Liver (tissue), 9 donors: ENCODE results near the gene UBE3C. TPM values are rescaled to one million over a fixed set of nuclear protein-coding genes. Genes with fewer than 3 reads are reported as not detected.

Experiments used
- DNase-seq: peaks from one replicate; pipeline ENCODE4 v3.0.0-alpha.2; 2017; ENCODE audit warnings: low spot score
- H3K27ac ChIP-seq, 2 donors: one replicate each; pipeline ENCODE4 v1.7.0; 2013; ENCODE audit warnings: inconsistent platforms in 2 of 2, low read length in 2 of 2, control low read depth in 1 of 2, low read depth in 1 of 2, mild to moderate bottlenecking in 1 of 2
- H3K27me3 ChIP-seq, 4 donors: one replicate each; pipeline versions ENCODE4 v1.6.1 to v1.7.0; 2013; ENCODE audit warnings: low read length in 3 of 4, inconsistent platforms in 1 of 4, mild to moderate bottlenecking in 1 of 4, moderate library complexity in 1 of 4; ENCODE audit not compliant: control insufficient read depth in 4 of 4, insufficient read depth in 4 of 4
- H3K36me3 ChIP-seq, 4 donors: one replicate each; pipeline versions ENCODE4 v1.6.1 to v1.7.0; 2013; ENCODE audit warnings: low read length in 3 of 4, mild to moderate bottlenecking in 3 of 4, low read depth in 1 of 4, moderate library complexity in 1 of 4; ENCODE audit not compliant: control insufficient read depth in 4 of 4, insufficient read depth in 3 of 4
- H3K4me1 ChIP-seq, 4 donors: one replicate each; pipeline versions ENCODE4 v1.6.1 to v1.7.0; 2013; ENCODE audit warnings: low read length in 3 of 4, mild to moderate bottlenecking in 3 of 4, moderate library complexity in 1 of 4; ENCODE audit not compliant: control insufficient read depth in 4 of 4, insufficient read depth in 4 of 4
- H3K4me3 ChIP-seq, 3 donors: one replicate each; pipeline versions ENCODE4 v1.6.1 to v1.7.0; 2013; ENCODE audit warnings: low read length in 3 of 3, control low read depth in 1 of 3, low read depth in 1 of 3, mild to moderate bottlenecking in 1 of 3
- H3K9ac ChIP-seq, 2 donors: one replicate each; pipeline ENCODE4 v1.7.0; 2013; ENCODE audit warnings: low read length in 2 of 2, mild to moderate bottlenecking in 2 of 2, moderate library complexity in 2 of 2, control low read depth in 1 of 2, low read depth in 1 of 2
- H3K9me3 ChIP-seq, 4 donors: one replicate each; pipeline versions ENCODE4 v1.6.1 to v1.7.0; 2013; ENCODE audit warnings: low read length in 3 of 4; ENCODE audit not compliant: control insufficient read depth in 4 of 4
- ATF3 ChIP-seq: IDR thresholded peaks from 2 replicates; pipeline ENCODE4 v1.6.1; 2016; ENCODE audit warnings: antibody characterized with exemption
- FOXA1 ChIP-seq: IDR thresholded peaks from 2 replicates; pipeline ENCODE4 v1.6.1; 2016; ENCODE audit warnings: antibody characterized with exemption
- FOXA2 ChIP-seq: IDR thresholded peaks from 2 replicates; pipeline ENCODE4 v1.6.1; 2016; ENCODE audit warnings: antibody characterized with exemption
- GABPA ChIP-seq, 2 donors: IDR thresholded peaks in 1 of 2; conservative IDR thresholded peaks in 1 of 2; 2 replicates each; pipeline ENCODE4 v1.6.1; 2016; ENCODE audit warnings: antibody characterized with exemption in 2 of 2, mild to moderate bottlenecking in 1 of 2, moderate library complexity in 1 of 2
- HNF4A ChIP-seq, 2 donors: conservative IDR thresholded peaks; 2 replicates each; pipeline ENCODE4 v1.6.1; 2016; ENCODE audit warnings: antibody characterized with exemption in 2 of 2, mild to moderate bottlenecking in 2 of 2
- HNF4G ChIP-seq: IDR thresholded peaks from 2 replicates; pipeline ENCODE4 v1.6.1; 2016; ENCODE audit warnings: antibody characterized with exemption
- JUND ChIP-seq, 2 donors: IDR thresholded peaks; 2 replicates each; pipeline ENCODE4 v1.6.1; 2016; ENCODE audit warnings: antibody characterized with exemption in 2 of 2
- NR2F2 ChIP-seq: IDR thresholded peaks from 2 replicates; pipeline ENCODE4 v1.6.1; 2016; ENCODE audit warnings: antibody characterized with exemption
- RAD21 ChIP-seq, 2 donors: IDR thresholded peaks; 2 replicates each; pipeline ENCODE4 v1.6.1; 2016; ENCODE audit warnings: antibody characterized with exemption in 2 of 2, mild to moderate bottlenecking in 2 of 2
- REST ChIP-seq: IDR thresholded peaks from 2 replicates; pipeline ENCODE4 v1.6.1; 2016; ENCODE audit warnings: antibody characterized with exemption, mild to moderate bottlenecking
- RXRA ChIP-seq, 2 donors: IDR thresholded peaks; 2 replicates each; pipeline ENCODE4 v1.6.1; 2017 to 2018; ENCODE audit warnings: antibody characterized with exemption in 2 of 2, mild to moderate bottlenecking in 1 of 2
- SP1 ChIP-seq: IDR thresholded peaks from 2 replicates; pipeline ENCODE4 v1.6.1; 2018; ENCODE audit warnings: antibody characterized with exemption, mild to moderate bottlenecking
- TAF1 ChIP-seq: conservative IDR thresholded peaks from 2 replicates; pipeline ENCODE4 v1.6.1; 2016; ENCODE audit warnings: antibody characterized with exemption, mild to moderate bottlenecking
- YY1 ChIP-seq: IDR thresholded peaks from 2 replicates; pipeline ENCODE4 v1.6.1; 2016; ENCODE audit warnings: antibody characterized with exemption, mild to moderate bottlenecking
- ZBTB33 ChIP-seq: IDR thresholded peaks from 2 replicates; pipeline ENCODE4 v1.6.1; 2016; ENCODE audit warnings: antibody characterized with exemption
- WGBS: extraction: QIAGEN DNeasy Blood & Tissue Kit; methylation state at CpG from one replicate; pipeline ENCODE4 v1.1.7; 2013; 5-methylcytosine and 5-hydroxymethylcytosine counted together
- polyA plus RNA-seq, 2 donors: library from polyadenylated mRNA; stranded (reverse) in 1 of 2; unstranded in 1 of 2; fragments of 200-250 nt in 1 of 2; fragments of >200 nt in 1 of 2; fragmentation: Nextera tagmentation in 1 of 2; extraction: Ambion mirVana in 1 of 2; gene quantifications; one replicate each; pipeline versions ENCODE4 v1.2.1 to v1.2.3, GENCODE V29; 2013 to 2015
- total RNA-seq, 2 donors: library from RNA; depleted of rRNA; stranded (reverse); fragments of >200 nt; gene quantifications; one replicate each; pipeline ENCODE4 v1.2.3, GENCODE V29; 2014
- TF ChIP-seq, protein P1 (sequence below): IDR thresholded peaks from 2 replicates; pipeline ENCODE4 v1.6.1; 2016; ENCODE audit warnings: antibody characterized with exemption
- TF ChIP-seq, protein P2 (sequence below): fragments of 150-350 bp; IDR thresholded peaks from 2 replicates; pipeline ENCODE4 v1.5.1; 2017; ENCODE audit warnings: improper control_type of control experiment, low read depth, low read length; ENCODE audit not compliant: missing input control
- donor health status: healthy.
- donor health status: healthy.
- donor health status: healthy.
- donor health status: healthy.
- donor health status: healthy.

UBE3C gene
- total and polyA plus RNA-seq, 4 donors, result 10.3 to 61.8 (median 33.9) TPM

- H3K4me3 ChIP-seq, result no peak overlapping the region
- peaks cover 0 to 38% (median 20%) of the 10 kb centered on the region in 4 donors for H3K36me3 ChIP-seq
- peaks cover 2 to 11% (median 7%) of the 10 kb centered on the region in 4 donors for H3K4me1 ChIP-seq
- H3K9ac ChIP-seq, result no peak overlapping the region
- no peaks in the 10 kb centered on the region for H3K27me3 ChIP-seq
- H3K9me3 ChIP-seq, result no peaks in the 10 kb centered on the region
- TF ChIP-seq, protein P1, sequence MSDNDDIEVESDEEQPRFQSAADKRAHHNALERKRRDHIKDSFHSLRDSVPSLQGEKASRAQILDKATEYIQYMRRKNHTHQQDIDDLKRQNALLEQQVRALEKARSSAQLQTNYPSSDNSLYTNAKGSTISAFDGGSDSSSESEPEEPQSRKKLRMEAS, result no peak
- TF ChIP-seq FOXA1, result no peak
- TF ChIP-seq GABPA (IDR thresholded peaks at IDR 0.05 in 1 of 2, conservative IDR thresholded peaks at IDR 0.05 in 1 of 2), result no peak
- TF ChIP-seq SP1, result no peak
- no peak for TF ChIP-seq ATF3
- TF ChIP-seq HNF4G, result no peak
- TF ChIP-seq FOXA2, result no peak
- TF ChIP-seq YY1, result no peak
- no peak for TF ChIP-seq ZBTB33
- no peak for TF ChIP-seq HNF4A (conservative IDR thresholded peaks at IDR 0.05)
- TF ChIP-seq, protein P2, sequence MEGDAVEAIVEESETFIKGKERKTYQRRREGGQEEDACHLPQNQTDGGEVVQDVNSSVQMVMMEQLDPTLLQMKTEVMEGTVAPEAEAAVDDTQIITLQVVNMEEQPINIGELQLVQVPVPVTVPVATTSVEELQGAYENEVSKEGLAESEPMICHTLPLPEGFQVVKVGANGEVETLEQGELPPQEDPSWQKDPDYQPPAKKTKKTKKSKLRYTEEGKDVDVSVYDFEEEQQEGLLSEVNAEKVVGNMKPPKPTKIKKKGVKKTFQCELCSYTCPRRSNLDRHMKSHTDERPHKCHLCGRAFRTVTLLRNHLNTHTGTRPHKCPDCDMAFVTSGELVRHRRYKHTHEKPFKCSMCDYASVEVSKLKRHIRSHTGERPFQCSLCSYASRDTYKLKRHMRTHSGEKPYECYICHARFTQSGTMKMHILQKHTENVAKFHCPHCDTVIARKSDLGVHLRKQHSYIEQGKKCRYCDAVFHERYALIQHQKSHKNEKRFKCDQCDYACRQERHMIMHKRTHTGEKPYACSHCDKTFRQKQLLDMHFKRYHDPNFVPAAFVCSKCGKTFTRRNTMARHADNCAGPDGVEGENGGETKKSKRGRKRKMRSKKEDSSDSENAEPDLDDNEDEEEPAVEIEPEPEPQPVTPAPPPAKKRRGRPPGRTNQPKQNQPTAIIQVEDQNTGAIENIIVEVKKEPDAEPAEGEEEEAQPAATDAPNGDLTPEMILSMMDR, result no peak
- TF ChIP-seq REST, result no peak
- TF ChIP-seq RXRA (IDR thresholded peaks at IDR 0.05), result no peak
- no peak for TF ChIP-seq TAF1
- TF ChIP-seq NR2F2, result no peak
- no peak for TF ChIP-seq JUND (IDR thresholded peaks at IDR 0.05)
- 98% methylated on average over 3 of the region's 3 CpGs for WGBS
- H3K27ac ChIP-seq, result no peak overlapping the region
- DNase-seq, result no peak
These were observed 54.1 kb downstream of the UBE3C start for GRCh38 chr7:157192861-157193260.

DNA sequence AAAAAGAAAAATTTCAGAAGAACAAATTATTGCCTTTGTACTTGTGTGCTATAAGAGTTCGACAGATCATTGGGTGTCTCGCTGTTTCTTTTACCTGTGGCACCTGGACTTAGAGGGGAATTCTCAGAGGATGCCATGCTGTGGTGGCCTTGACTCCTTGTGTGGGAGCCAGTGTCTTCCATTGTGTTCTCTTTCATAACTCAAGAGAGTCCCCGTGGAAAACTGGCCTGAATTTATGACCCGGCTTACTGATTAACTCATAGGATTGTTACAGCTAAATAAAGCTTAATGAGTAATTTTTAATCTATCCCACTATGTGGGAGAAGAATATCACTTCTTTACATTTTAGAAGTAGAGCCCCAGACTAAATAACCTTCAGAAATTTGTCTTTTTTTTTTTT is 54.5 kb downstream of the UBE3C start:
- TF ChIP-seq ATF3 (no peak), FOXA1 (no peak), REST (no peak), RAD21 (IDR thresholded peaks at IDR 0.05) (peak in 1 of 2 donors; percentile 3), YY1 (peak; percentile 79), ZBTB33 (peak; percentile 20), HNF4A (conservative IDR thresholded peaks at IDR 0.05) (peak; percentile 29 to 51), RXRA (IDR thresholded peaks at IDR 0.05) (peak; percentile 22 to 63)
- no peak overlapping the region for H3K9ac ChIP-seq
- WGBS, result 50% methylated on average over 4 of the region's 4 CpGs
- no peak overlapping the region for H3K27ac ChIP-seq
- no peak for DNase-seq
- no peak overlapping the region for H3K4me3 ChIP-seq
- no peaks in the 10 kb centered on the region for H3K9me3 ChIP-seq
- H3K36me3 ChIP-seq, result peaks cover 0 to 38% (median 17%) of the 10 kb centered on the region in 4 donors
- peaks cover 2 to 11% (median 7%) of the 10 kb centered on the region in 4 donors for H3K4me1 ChIP-seq
- H3K27me3 ChIP-seq, result no peaks in the 10 kb centered on the region
